ENCODE results near the gene RRP7A. TPM values are rescaled to one million over a fixed set of nuclear protein-coding genes. Genes with fewer than 3 reads are reported as not detected.
A peak's percentile ranks its signal among the peaks of the same experiment; 100 is the strongest.

RRP7A gene
- total and polyA plus RNA-seq, 2 of the 13 experiments (the other 11 are each of a cell fraction or from before 2014, with no cell fraction given), result 15.3 to 41.6 TPM

DNA sequence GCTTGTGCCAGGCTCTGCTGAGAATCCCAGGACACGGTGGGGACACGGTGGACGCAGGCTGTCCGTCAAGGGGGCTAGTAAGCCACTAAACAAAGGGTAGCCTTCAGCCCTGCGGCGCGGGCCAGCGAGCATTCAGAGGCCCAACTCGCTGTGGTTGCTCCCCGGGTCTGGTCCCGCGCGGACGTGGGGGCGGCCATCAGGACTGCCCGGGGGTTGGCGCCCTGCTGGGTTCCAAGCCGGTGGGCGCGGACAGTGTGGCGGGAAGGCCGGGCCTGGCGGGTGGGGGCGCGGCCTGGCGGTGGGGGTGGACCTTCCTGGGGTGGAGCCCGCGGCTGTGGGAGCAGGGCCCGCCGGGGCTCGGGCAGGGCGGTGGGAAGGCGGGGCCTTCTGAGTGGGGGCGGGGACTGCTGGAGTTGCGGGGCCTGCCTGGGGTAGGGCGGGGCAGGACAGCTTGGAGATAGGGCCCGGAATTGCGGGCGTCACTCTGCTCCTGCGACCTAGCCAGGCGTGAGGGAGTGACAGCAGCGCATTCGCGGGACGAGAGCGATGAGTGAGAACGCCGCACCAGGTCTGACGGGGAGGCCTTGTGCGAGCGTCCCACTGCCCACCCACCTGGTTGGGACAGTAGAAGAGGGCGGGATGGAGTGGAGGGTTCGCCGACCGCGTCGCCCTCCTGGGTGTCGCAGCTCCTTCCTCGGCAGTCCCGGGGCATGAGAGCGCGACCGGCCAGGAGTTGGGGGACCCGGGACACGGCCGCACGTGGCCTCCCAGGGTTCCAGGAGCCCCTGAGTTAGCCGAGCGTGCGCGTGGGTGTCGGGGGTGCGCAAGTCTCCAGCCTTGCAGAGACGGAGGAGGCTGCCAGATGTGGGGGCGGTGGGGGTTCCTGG is 34.1 kb upstream of the RRP7A start, which contains the start of gene SERHL2 (continued):
- TF ChIP-seq, protein P1, sequence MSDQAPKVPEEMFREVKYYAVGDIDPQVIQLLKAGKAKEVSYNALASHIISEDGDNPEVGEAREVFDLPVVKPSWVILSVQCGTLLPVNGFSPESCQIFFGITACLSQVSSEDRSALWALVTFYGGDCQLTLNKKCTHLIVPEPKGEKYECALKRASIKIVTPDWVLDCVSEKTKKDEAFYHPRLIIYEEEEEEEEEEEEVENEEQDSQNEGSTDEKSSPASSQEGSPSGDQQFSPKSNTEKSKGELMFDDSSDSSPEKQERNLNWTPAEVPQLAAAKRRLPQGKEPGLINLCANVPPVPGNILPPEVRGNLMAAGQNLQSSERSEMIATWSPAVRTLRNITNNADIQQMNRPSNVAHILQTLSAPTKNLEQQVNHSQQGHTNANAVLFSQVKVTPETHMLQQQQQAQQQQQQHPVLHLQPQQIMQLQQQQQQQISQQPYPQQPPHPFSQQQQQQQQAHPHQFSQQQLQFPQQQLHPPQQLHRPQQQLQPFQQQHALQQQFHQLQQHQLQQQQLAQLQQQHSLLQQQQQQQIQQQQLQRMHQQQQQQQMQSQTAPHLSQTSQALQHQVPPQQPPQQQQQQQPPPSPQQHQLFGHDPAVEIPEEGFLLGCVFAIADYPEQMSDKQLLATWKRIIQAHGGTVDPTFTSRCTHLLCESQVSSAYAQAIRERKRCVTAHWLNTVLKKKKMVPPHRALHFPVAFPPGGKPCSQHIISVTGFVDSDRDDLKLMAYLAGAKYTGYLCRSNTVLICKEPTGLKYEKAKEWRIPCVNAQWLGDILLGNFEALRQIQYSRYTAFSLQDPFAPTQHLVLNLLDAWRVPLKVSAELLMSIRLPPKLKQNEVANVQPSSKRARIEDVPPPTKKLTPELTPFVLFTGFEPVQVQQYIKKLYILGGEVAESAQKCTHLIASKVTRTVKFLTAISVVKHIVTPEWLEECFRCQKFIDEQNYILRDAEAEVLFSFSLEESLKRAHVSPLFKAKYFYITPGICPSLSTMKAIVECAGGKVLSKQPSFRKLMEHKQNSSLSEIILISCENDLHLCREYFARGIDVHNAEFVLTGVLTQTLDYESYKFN (CRISPR knock-in tag; conservative IDR thresholded peaks at IDR 0.05), result 0 out of 2 replicates have a peak, but pooled peaks have one; percentile 24
- TF ChIP-seq ZNF598 (CRISPR knock-in tag; IDR thresholded peaks at IDR 0.05; ENCODE audit: borderline replicate concordance), result peak; percentile 26; the same call in 1 of the 2 replicates
- no peak for TF ChIP-seq ZIK1 (CRISPR knock-in tag; IDR thresholded peaks at IDR 0.05; ENCODE audit: borderline replicate concordance, low read depth)
- peak; percentile 37; the same call in 1 of the 2 replicates for TF ChIP-seq MAZ (IDR thresholded peaks at IDR 0.05; ENCODE audit: borderline replicate concordance, low read depth, low read length)
- TF ChIP-seq MAZ (CRISPR knock-in tag; IDR thresholded peaks at IDR 0.05; ENCODE audit: low read depth), result no peak
- TF ChIP-seq, protein P2, sequence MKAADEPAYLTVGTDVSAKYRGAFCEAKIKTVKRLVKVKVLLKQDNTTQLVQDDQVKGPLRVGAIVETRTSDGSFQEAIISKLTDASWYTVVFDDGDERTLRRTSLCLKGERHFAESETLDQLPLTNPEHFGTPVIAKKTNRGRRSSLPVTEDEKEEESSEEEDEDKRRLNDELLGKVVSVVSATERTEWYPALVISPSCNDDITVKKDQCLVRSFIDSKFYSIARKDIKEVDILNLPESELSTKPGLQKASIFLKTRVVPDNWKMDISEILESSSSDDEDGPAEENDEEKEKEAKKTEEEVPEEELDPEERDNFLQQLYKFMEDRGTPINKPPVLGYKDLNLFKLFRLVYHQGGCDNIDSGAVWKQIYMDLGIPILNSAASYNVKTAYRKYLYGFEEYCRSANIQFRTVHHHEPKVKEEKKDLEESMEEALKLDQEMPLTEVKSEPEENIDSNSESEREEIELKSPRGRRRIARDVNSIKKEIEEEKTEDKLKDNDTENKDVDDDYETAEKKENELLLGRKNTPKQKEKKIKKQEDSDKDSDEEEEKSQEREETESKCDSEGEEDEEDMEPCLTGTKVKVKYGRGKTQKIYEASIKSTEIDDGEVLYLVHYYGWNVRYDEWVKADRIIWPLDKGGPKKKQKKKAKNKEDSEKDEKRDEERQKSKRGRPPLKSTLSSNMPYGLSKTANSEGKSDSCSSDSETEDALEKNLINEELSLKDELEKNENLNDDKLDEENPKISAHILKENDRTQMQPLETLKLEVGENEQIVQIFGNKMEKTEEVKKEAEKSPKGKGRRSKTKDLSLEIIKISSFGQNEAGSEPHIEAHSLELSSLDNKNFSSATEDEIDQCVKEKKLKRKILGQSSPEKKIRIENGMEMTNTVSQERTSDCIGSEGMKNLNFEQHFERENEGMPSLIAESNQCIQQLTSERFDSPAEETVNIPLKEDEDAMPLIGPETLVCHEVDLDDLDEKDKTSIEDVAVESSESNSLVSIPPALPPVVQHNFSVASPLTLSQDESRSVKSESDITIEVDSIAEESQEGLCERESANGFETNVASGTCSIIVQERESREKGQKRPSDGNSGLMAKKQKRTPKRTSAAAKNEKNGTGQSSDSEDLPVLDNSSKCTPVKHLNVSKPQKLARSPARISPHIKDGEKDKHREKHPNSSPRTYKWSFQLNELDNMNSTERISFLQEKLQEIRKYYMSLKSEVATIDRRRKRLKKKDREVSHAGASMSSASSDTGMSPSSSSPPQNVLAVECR (CRISPR knock-in tag; IDR thresholded peaks at IDR 0.05; ENCODE audit: borderline replicate concordance), result peak; percentile 41; the same call in 1 of the 2 replicates
- no peak for TF ChIP-seq MATR3 (CRISPR knock-in tag; IDR thresholded peaks at IDR 0.05)
- TF ChIP-seq ZNF558 (CRISPR knock-in tag; IDR thresholded peaks at IDR 0.05; ENCODE audit: borderline replicate concordance), result 0 out of 2 replicates have a peak, but pooled peaks have one; percentile 24
- TF ChIP-seq ZNF12 (CRISPR knock-in tag; IDR thresholded peaks at IDR 0.05), result no peak
- 0 out of 2 replicates have a peak, but pooled peaks have one; percentile 8 for TF ChIP-seq ZNF891 (CRISPR knock-in tag; IDR thresholded peaks at IDR 0.05)
- 0 out of 2 replicates have a peak, but pooled peaks have one; percentile 60 for TF ChIP-seq PAX8 (CRISPR knock-in tag; IDR thresholded peaks at IDR 0.05; ENCODE audit: borderline replicate concordance)
- peak; percentile 21; the same call in 1 of the 2 replicates for TF ChIP-seq PHF20 (CRISPR knock-in tag; IDR thresholded peaks at IDR 0.05)
- TF ChIP-seq RXRB (CRISPR knock-in tag; IDR thresholded peaks at IDR 0.05; ENCODE audit: borderline replicate concordance), result peak; percentile 26; the same call in 1 of the 2 replicates
- no peak for TF ChIP-seq ZSCAN20 (CRISPR knock-in tag; IDR thresholded peaks at IDR 0.05; ENCODE audit: borderline replicate concordance)
- TF ChIP-seq, protein P3, sequence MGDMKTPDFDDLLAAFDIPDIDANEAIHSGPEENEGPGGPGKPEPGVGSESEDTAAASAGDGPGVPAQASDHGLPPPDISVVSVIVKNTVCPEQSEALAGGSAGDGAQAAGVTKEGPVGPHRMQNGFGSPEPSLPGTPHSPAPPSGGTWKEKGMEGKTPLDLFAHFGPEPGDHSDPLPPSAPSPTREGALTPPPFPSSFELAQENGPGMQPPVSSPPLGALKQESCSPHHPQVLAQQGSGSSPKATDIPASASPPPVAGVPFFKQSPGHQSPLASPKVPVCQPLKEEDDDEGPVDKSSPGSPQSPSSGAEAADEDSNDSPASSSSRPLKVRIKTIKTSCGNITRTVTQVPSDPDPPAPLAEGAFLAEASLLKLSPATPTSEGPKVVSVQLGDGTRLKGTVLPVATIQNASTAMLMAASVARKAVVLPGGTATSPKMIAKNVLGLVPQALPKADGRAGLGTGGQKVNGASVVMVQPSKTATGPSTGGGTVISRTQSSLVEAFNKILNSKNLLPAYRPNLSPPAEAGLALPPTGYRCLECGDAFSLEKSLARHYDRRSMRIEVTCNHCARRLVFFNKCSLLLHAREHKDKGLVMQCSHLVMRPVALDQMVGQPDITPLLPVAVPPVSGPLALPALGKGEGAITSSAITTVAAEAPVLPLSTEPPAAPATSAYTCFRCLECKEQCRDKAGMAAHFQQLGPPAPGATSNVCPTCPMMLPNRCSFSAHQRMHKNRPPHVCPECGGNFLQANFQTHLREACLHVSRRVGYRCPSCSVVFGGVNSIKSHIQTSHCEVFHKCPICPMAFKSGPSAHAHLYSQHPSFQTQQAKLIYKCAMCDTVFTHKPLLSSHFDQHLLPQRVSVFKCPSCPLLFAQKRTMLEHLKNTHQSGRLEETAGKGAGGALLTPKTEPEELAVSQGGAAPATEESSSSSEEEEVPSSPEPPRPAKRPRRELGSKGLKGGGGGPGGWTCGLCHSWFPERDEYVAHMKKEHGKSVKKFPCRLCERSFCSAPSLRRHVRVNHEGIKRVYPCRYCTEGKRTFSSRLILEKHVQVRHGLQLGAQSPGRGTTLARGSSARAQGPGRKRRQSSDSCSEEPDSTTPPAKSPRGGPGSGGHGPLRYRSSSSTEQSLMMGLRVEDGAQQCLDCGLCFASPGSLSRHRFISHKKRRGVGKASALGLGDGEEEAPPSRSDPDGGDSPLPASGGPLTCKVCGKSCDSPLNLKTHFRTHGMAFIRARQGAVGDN (CRISPR knock-in tag; IDR thresholded peaks at IDR 0.05), result peak; percentile 79
